ENCODE measurements around the gene MAPT.

MAPT gene

GRCh38 chr17:46037722-46038255, 143.4 kb downstream of the MAPT start:
- TF ChIP-seq CTCF (IDR thresholded peaks at IDR 0.05), result no peak

- no peak for TF ChIP-seq CTCF (IDR thresholded peaks at IDR 0.05)
These were observed 144.1 kb downstream of the MAPT start for GRCh38 chr17:46038414-46038813.

- no peak for TF ChIP-seq CTCF (IDR thresholded peaks at IDR 0.05)
These were observed 144.6 kb downstream of the MAPT start for GRCh38 chr17:46038937-46039336.

GRCh38 chr17:46039592-46040186, 145.3 kb downstream of the MAPT start:
- TF ChIP-seq CTCF (IDR thresholded peaks at IDR 0.05), result no peak

- TF ChIP-seq CTCF (IDR thresholded peaks at IDR 0.05), result no peak
These were observed 147.9 kb downstream of the MAPT start for GRCh38 chr17:46042246-46042645.

GRCh38 chr17:46042925-46043324, 148.6 kb downstream of the MAPT start:
- TF ChIP-seq CTCF (IDR thresholded peaks at IDR 0.05), result no peak

GRCh38 chr17:46043606-46044005, 149.3 kb downstream of the MAPT start:
- no peak for TF ChIP-seq CTCF (IDR thresholded peaks at IDR 0.05)

Measured in LNCAP (cell line).